NCI-H146 (cell line): ENCODE measurements around the gene IRF5.
A peak's percentile ranks its signal among the peaks of the same experiment; 100 is the strongest.

Experiments
- DNase-seq: peaks from one replicate; lab custom pipeline; 2025; lab: John Stamatoyannopoulos, UW

The IRF5 gene

GRCh38 chr7:128937647-128938543, at the start of gene IRF5:
Gene IRF5, plus strand, starts transcription at chr7:128937927. Its CDS starts 4,155 bp downstream, at chr7:128942082.
- DNase-seq: peak; percentile 70

GRCh38 chr7:128888039-128888755, 49.5 kb upstream of the IRF5 start:
- no peak for DNase-seq

- DNase-seq: peak; percentile 84
Measured at GRCh38 chr7:128888756-128889095, 49.0 kb upstream of the IRF5 start.

GRCh38 chr7:128889121-128889520, 48.6 kb upstream of the IRF5 start:
- DNase-seq: peak; percentile 62

GRCh38 chr7:128890306-128891109, 47.2 kb upstream of the IRF5 start:
- DNase-seq: peak; percentile 66

- peak; percentile 81 for DNase-seq
Measured at GRCh38 chr7:128891110-128891941, 46.4 kb upstream of the IRF5 start.

GRCh38 chr7:128891942-128892269, 45.8 kb upstream of the IRF5 start:
- DNase-seq: no peak

- no peak for DNase-seq
Measured at GRCh38 chr7:128892521-128893250, 45.0 kb upstream of the IRF5 start.

- DNase-seq: no peak
Measured at GRCh38 chr7:128893251-128894100, 44.3 kb upstream of the IRF5 start.

- DNase-seq: no peak
Measured at GRCh38 chr7:128894101-128894440, 43.7 kb upstream of the IRF5 start.

GRCh38 chr7:128895320-128895719, 42.4 kb upstream of the IRF5 start:
- no peak for DNase-seq

- no peak for DNase-seq
Measured at GRCh38 chr7:128899392-128899791, 38.3 kb upstream of the IRF5 start.

GRCh38 chr7:128900237-128900636, 37.5 kb upstream of the IRF5 start:
- no peak for DNase-seq

- no peak for DNase-seq
Measured at GRCh38 chr7:128902761-128903585, 34.8 kb upstream of the IRF5 start.

- DNase-seq: no peak
Measured at GRCh38 chr7:128903621-128904361, 33.9 kb upstream of the IRF5 start.

GRCh38 chr7:128904381-128905197, 33.1 kb upstream of the IRF5 start:
- DNase-seq: peak; percentile 57

GRCh38 chr7:128906001-128906765, 31.5 kb upstream of the IRF5 start:
- DNase-seq: no peak
